NCI-H2171 (cell line): ENCODE results near the gene PIK3IP1.
"Not testable (repeated sequence)": the region's sequence is repeated elsewhere in the genome, so short reads cannot be mapped to it uniquely, and the experiment has no call there.

ENCODE experiments used
- DNase-seq: peaks from one replicate; lab custom pipeline; 2025; lab: John Stamatoyannopoulos, UW

Gene PIK3IP1, protein sequence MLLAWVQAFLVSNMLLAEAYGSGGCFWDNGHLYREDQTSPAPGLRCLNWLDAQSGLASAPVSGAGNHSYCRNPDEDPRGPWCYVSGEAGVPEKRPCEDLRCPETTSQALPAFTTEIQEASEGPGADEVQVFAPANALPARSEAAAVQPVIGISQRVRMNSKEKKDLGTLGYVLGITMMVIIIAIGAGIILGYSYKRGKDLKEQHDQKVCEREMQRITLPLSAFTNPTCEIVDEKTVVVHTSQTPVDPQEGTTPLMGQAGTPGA

DNA sequence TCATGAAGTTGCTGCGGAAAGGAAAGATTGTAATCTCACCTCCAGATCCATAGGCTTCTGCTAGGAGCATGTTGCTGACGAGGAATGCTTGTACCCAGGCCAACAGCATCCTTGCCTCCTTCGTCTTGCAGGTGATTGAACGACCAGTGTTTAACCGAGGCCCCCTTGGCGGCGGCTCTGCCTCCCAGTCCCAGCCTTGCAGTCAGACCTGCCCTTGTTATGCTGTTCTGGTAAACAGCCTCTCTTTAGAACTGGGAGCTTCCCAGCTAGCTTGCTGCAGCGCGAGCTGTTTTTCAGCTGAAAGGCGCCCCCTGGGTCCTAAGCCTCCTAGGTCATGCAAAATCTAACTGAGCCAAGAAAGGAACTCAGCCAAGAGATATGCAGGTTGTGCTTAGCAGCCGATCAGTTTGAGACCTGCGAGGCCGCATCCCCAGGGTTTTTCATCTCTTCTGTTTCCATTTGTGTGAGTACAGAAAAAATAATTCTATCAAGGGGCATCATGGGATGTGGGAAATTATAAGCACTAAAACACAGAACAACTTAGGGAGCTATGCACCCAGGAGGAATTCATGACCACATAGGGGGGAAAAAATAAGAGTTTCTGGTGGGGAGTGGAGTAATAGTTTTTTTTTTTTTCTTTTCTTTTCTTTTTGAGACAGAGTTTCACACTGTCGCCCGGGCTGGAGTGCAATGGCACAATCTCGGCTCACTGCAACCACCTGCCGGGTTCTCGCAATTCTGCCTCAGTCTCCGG is at the start of gene PIK3IP1:
Gene PIK3IP1 (minus strand): TSS at position 253 of the 754 bp plus-strand sequence. CDS start 144 bp downstream, at position 109.
- peak; percentile 85 for DNase-seq

DNA sequence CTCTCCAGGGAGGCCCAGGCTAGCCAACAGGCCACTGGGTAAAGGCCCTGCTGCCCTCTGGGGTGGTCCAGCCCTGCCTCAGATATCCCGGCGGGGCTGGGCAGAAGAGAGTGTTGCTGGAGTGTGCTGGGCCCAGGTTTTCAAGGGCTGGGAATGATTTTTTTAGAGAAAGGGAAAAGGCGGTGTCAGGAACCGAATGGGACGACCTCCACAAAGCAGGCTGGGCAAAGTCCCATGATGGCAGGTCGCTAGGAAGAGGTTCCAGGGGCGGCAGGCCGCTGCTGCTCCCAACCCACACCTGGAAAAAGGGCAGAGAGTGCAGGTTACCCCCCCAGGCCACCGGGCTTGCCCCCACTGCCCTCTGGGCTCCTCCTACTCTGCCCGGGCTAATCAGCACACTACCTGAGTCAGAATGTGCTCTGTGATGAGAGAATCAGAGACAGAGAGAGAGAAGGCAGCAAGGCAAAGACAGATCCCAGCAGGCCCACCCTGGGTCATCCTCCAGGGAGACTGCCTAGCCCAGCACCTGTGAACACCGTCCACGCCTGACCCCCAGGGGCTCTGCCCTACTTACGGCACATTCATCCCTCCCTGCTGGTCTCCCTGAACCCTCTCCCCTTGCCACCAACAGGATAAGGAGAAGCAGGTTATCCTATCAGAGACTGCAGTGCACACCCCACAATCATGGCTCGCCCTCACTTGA is 49.2 kb upstream of the PIK3IP1 start:
- no peak for DNase-seq

DNA sequence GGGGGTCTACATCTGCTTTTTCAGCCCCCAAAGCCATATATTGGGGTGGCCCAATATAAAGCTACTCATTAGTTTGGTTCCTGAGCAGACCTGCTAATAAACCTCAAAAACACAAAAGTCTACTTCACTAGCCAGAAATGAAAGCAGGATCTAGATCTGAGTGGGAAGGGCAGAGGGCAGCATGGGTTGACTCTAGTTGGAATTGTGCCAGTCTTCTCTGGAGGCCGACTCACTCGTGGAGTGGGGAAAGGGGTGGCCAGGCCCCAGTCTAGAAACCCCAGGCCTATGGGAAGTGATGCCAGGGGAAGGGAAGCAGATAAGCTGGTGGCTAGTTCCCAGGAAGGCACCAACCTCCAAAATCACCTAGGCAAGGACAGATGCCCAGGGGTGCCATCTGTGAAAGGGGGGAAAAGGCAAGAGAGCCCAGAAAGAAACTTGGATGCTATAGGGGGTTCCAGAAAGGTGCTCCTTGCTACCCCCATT is 48.5 kb upstream of the PIK3IP1 start:
- DNase-seq: no peak

DNA sequence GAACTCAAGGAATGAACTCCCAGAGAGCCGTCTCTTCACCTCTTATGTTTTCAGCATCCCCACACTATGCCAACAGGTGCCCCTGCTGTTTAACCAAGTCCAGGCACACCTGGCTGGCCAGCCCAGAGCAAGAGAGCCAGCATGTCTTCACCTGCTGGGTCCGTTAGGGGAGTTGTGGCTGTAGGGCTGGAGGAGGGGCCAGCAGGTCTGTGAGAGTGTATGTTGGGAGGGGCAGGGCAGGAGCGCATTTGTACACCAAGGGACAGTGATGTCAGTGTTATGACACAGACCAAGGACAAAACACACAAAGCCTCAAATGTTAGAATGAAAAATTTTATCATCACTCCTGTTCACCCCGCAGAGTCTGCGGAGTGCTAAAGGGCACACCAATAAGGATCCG is 48.1 kb upstream of the PIK3IP1 start:
- DNase-seq: no peak

DNA sequence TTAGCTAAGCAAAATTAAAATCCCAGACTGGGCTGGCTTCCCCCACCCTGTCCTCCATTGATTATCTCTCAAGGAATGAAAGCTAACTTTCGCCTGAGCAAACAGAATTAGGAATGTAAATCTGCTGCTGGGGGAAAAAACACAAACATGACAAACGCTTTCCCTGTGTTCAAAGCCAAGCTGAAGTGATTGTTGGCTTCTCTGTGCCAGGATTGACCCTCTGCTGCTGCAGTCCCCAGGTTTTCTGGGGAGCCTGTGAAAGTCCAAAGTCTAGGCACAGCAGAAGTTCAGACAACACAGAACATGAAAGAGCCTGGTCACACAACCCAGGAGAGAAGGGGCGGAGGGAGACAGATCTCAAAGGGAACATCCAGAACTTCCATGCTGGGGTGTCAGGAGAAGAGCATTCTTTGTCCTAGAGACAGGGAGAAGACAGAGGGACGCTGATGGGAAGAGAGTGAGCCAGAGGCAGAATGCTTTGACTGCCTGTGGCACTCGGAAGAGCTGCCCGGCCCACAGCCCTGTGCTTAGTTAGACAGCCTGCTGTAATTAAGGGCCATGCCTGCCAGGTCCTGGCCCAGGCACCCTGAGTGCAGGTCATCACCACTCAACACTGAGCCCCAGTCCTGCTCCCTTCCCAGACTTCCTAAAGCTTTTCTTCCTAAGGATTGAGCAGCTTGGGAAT is 47.0 kb upstream of the PIK3IP1 start:
- no peak for DNase-seq

DNA sequence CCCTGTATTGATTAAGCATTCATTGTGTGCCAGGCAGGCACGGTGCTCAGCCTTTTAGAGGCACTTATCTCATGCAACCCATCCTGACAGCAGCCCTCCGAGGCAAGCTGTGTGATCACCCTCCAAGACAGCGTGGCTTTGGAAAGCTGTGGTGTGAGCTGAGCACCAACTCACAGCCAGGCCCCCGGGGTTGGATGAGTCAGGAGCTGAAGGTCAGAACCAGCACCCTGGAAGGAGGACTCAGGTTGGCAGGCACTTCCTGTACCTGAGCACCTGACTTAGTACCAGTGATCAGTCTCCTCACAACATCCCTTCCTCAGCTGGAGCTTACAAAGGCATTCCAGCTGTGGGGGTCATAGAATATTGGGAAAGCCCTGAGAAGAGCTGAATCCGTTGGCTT is 44.9 kb upstream of the PIK3IP1 start:
- no peak for DNase-seq

DNA sequence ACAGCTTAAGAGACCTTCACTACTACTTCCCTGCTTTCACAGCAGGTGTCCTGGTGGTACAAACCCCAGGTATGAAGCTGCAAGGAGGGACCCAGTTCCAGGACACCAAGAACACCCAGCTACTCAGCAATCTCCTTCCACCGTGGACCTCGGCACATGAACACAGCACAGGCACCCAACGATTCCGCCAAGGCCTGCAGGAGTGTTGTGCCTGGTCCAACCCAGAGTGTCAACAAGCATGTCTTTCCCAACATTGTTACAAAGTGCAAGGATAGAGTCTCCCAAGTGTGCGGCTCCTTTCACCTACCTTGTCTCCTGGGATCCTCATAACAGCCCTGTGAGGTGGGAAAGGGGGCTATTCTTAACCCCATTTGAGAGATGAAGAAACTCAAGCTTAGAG is 42.0 kb upstream of the PIK3IP1 start:
- DNase-seq: no peak

DNA sequence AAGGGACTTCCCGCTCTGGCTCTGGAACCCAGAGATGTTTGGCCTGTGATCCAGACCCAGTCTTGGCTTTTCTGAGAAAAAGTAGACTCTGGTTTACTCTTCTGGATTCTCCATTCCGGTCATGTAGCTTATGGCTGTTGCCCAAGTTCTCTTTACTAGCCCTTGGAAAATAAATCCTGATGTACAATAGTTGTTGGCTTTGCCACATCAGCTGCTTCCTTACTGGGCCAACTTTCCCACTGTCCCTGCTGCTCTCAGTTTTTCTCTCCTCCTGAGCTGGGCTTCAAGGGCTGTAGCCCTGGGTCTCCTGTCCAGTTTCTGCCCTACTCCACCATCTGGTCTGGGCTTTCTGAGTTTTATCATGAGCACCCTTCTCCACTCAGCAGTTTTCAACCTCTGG is 41.4 kb upstream of the PIK3IP1 start:
- DNase-seq: no peak

DNA sequence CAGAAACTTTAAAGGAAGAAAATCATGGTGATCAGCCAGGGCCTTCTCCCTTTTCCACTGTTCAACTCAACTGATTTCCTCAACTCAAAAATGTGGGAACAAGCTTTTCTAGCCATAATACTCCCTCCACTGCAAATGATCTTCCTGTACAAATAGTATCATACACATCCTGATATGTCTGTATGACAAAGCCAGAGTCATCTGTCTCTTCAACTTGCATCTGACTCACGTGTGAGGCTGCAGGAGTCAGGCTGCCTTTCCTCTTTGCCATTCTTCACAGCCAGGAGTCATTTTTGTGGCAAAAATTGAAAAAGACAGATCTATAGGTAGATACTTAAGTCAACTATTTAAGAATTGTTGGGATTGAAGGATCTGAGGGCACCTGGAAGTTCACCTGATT is 40.6 kb upstream of the PIK3IP1 start:
- DNase-seq: no peak

DNA sequence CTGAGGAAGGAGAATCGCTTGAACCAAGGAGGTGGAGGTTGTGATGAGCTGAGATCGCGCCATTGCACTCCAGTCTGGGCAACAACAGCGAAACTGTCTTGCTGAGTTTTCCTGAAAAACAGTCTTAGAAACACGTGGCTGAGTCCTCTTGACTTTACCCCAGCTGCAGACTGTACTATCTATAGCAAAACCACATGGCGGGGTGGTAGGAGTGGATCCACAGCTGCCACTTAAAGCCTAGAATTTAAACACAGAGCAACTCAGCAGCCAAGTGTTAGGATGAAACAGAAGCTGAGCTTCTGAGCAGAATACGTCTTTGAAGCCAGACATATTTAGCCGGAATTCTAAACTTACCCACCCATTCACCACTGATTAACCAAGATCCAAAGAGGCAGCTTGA is 39.7 kb upstream of the PIK3IP1 start:
- no peak for DNase-seq

DNA sequence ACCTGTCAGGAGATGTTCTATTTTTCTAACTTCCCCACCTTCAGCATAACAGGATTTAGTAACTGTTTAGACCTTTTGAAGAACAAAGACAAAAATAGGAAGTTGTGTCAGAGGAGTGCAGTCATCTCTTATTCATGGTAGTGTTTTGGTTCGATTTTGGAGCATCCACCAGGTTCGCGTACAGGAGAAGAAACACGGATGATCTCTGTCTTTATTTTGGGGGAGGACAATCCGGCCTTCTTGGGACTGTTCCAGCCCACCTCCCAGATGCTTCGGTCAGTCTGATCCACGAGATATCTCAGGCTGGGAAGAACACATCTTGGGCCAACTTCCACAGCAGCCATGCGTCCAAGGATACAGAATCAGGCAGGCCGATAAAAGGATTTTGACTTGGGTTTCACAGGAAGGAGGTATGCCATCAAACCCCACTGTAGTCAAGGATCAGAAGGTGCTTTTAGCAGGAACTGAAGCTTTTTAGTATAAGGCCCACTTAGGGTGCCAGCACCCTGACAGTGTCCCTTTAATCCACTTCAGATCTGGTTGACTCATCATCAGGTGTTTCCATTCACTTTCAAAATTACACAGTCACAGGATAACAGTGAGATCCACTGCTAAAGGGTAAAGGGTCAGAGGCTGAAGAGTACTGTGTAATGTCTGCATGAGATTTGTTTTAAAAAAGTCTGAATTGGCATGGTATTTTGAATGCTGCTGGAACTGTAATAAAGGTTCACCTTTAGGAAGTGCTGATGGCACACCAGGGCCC is 37.3 kb upstream of the PIK3IP1 start:
- no peak for DNase-seq

DNA sequence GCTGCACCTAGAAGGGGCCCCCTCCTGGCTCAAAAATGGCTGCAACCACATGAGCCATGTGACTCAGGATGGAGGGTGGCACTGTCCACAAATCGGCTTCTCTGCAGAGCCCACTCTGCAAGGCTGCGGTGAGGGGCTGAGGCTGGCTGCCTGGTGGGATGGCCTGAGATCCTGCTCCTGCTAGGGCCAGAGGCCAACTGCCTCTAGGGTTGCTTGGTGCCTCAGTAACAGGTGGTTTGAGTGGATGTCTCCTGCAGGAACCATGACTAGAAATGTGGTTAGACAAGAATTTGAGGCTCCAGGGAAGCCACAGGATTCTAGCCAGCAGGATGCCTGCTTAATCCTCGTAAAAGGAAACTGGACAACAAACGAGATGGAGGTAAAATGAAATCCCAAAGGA is 36.7 kb upstream of the PIK3IP1 start:
- no peak for DNase-seq

DNA sequence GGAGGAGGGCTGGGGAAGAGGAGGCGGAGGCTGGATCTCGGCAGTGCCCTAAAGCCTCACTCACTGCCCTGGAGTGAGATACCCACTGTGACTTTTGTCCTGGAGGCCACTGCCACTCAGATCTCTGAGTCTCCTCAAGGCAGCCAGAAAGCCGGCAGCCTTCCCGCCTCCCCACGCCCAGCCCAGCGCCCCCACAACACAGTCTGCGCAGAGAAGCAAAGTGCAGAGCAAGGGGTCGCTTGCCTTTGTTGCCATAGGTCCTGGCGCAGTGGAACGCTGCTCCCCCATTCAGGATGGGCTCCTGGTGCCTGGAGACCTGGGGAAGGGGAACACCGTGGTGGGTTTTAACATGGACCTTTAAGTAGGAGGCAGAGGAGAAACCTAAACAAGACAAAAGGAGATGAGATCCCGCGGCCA is 36.3 kb upstream of the PIK3IP1 start:
- no peak for DNase-seq

DNA sequence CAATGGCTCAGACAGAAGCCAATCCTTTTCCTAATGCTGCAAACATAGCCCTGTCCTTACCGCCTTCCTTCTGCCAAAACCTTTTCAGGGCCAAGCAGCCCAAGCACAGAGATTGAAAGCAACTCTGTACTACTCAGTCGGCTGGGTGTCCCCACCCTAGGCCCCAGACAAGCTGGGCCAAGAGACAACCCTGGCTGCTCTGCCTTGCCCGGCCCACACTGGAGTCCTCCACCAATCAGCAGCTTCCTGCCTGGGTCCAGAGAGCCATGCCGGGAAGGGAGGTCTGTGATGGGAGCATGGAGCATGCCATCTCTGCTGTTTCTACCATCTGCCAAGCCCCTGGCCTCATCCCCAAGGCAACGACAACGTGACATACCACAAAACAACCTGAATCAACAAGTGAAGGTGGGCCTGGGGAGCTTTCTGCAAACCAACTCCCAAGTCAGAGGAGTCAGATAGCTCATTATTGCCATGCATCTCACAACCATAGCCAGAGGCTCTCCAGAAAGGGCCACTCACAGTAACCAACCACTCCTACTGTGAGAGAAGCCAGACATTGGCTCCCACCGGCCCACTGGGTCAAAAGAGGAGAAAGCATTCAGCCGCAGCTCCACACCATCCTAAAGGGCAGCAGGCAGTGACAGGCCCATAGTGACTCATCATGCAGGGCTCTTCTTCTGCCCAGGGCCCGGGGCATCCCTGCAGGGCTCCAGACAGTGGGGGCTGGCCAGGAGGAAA is 35.7 kb upstream of the PIK3IP1 start:
- DNase-seq: no peak

DNA sequence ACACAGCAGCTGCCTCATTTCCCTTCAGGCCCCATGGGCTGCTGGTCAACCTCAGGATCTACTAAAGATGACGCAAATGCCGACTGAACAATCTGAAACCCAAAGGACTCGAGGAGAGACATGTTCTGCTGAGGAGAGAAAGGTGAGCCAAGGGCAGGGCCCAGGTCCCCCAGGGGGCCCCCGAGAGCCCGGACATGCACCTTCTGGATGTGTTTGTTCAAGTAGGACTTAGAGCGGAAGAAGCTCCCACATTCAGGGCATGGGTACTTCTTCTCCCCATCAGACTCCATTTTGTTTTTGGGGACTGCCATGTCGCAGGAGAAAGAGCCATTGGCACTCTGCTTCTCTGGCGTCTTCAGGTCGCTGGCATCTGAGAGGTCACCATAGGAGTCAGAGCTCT is 34.6 kb upstream of the PIK3IP1 start:
- DNase-seq: no peak

DNA sequence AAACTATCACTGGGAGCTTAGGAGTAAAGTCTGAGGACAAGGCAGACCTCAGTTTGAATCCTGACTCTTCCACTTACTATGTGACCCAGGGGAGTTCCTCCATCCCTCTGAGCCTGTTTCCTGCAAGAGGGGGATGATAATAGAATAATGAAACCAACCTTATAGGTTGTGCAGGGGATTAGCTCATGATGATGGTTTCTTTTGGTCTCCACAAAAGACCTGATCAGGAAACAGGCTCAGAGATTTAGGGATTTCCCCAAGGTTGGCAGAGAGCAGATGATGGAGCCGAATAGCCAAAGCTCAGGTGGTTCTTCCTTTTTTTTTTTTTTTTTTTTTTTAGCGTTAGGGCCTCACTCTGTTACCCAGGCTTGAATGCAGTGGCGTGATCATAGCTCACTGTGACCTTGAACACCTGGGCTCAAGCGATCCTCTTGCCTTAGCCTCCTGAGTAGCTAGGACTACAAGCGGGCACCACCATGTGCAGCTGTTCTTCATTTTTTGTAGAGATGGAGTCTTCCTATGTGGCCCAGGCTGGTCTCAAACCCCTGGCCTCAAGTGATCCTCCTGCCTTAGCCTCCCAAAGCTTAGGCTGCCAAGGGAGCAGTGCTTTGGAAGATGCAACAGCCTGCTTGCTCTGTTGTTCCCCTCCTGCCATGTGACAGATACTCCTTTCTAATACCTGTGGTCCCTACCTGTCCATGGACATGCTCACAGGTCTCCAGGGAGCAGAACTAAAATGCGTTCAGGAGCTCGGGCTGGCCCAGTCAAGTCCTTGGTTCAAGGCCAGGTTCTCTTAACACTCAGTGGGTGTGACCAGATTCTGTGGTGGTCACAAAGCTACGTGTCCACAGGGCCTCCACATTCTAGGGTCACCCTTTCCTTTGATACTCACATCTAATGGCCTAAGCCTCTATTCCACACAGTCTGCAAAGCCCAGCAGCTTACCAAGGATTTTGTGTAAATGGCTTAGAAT is 31.6 kb upstream of the PIK3IP1 start:
- no peak for DNase-seq

DNA sequence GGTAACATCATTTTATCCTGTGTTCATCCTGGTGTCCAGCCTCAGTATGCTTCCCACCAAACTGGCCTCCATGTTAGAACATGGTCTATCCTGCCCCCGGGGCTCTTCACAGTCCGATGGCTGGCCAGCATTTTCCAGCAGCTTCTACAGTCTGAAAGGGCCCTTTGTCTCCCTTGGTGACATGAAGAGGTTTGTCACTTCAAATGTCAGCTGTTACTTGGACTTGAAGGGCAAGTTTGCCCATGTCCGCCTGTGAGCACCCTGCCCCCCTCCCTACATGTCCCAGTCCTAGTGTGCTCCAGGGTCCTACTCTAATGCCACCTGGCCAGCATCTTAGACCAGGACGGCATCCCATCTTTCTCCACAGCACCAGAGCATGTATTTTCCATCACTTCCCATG is 29.1 kb upstream of the PIK3IP1 start:
- no peak for DNase-seq

DNA sequence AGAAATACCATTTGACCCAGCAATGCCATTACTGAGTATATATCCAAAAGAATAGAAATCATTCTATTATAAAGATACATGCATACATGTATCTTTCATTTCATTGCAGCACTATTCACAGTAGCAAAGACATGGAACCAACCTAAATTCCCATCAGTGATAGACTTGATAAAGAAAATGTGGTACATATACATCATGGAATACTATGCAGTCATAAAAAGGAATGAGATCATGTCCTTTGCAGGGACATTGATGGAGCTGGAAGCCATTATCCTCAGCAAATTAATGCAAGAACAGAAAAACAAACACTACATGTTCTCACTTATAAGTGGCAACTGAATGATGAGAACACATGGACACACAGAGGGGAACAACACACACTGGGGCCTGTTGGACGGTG is 21.9 kb upstream of the PIK3IP1 start:
- not testable (repeated sequence) for DNase-seq

DNA sequence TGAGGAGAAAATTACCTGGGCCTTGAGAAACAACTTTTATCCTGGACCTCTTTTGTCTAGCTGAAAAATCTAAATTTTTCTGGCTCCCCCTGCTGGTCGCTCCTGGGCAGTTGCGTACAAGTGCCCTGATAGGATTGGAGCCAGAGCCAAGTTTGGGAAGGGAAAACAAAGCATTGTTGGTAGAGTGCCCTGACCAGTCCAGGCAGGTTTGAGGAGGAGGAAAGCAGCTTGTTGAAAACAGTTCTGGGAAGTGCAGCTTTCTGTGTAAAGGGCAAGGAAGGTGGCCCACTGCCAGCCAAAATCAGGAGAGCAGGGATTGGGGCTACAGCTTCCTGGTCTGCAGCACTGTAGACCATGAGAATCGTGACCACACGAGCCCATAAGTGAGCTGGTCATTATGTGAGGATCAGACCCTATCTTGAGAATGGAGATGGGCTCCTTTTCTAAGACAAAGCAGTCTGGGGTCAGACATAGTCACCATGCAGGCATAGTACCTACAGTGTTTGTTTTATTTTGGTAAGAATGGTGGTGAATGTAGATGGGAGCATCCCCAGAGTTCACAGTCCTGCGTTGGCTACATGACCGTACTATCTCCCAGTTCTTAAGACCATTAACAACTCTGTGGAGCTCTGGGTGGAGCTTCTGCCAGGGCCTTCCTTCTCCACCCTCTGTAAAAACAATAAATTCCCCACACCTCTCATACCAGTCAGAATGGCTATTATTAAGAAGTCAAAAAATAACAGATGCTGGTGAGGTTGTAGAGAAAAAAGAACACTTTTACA is 21.3 kb upstream of the PIK3IP1 start:
- DNase-seq: peak; percentile 9
